Activated CD8-positive, alpha-beta memory T cell treated with anti-CD3 and anti-CD28 coated beads for 24 hours (primary cell): ENCODE results near the gene ASCL4.
"Not testable (repeated sequence)": the region's sequence is repeated elsewhere in the genome, so short reads cannot be mapped to it uniquely, and the experiment has no call there.

Experiments used
- DNase-seq: peaks from one replicate; pipeline ENCODE4 v3.0.0-alpha.2; 2020

The ASCL4 gene

GRCh38 chr12:107774349-107775029 lies at the start of gene ASCL4:
Gene ASCL4, plus strand, starts transcription at chr12:107774704. Its CDS starts 515 bp downstream, at chr12:107775219.
- no peak for DNase-seq

- not testable (repeated sequence) for DNase-seq
Observed at GRCh38 chr12:107727327-107727726, 47.2 kb upstream of the ASCL4 start.

GRCh38 chr12:107727742-107728141 lies 46.8 kb upstream of the ASCL4 start:
- not testable (repeated sequence) for DNase-seq

- DNase-seq = no peak
Observed at GRCh38 chr12:107730618-107731341, 43.7 kb upstream of the ASCL4 start.

GRCh38 chr12:107731366-107731765 lies 43.1 kb upstream of the ASCL4 start:
- no peak for DNase-seq

- no peak for DNase-seq
Observed at GRCh38 chr12:107732365-107732764, 42.1 kb upstream of the ASCL4 start.

- no peak for DNase-seq
Observed at GRCh38 chr12:107734139-107734538, 40.4 kb upstream of the ASCL4 start.

- no peak for DNase-seq
Observed at GRCh38 chr12:107735763-107736162, 38.7 kb upstream of the ASCL4 start.

GRCh38 chr12:107736914-107737313 lies 37.6 kb upstream of the ASCL4 start:
- DNase-seq = no peak

GRCh38 chr12:107748472-107748871 lies 26.0 kb upstream of the ASCL4 start:
- DNase-seq = no peak

- DNase-seq = no peak
Observed at GRCh38 chr12:107749083-107749482, 25.4 kb upstream of the ASCL4 start.

- no peak for DNase-seq
Observed at GRCh38 chr12:107759410-107759809, 15.1 kb upstream of the ASCL4 start.

GRCh38 chr12:107760207-107760808 lies 14.2 kb upstream of the ASCL4 start:
- peak; percentile 77 for DNase-seq

GRCh38 chr12:107760809-107761501 lies 13.5 kb upstream of the ASCL4 start, which contains the start of gene PRDM4:
Gene PRDM4, minus strand, starts transcription at chr12:107761137. Its CDS starts 622 bp downstream, at chr12:107760515.
- DNase-seq = peak; percentile 93

GRCh38 chr12:107761502-107761904 lies 13.0 kb upstream of the ASCL4 start:
- peak; percentile 61 for DNase-seq

GRCh38 chr12:107762874-107763273 lies 11.6 kb upstream of the ASCL4 start:
- no peak for DNase-seq

GRCh38 chr12:107764626-107765025 lies 9.9 kb upstream of the ASCL4 start:
- no peak for DNase-seq

- no peak for DNase-seq
Observed at GRCh38 chr12:107765316-107765715, 9.2 kb upstream of the ASCL4 start.

- DNase-seq = no peak
Observed at GRCh38 chr12:107767466-107767865, 7.0 kb upstream of the ASCL4 start.

GRCh38 chr12:107775093-107775721 lies 703 bp downstream of the ASCL4 start:
- peak; percentile 57 for DNase-seq

GRCh38 chr12:107776171-107776570 lies 1.7 kb downstream of the ASCL4 start:
- DNase-seq = no peak

- no peak for DNase-seq
Observed at GRCh38 chr12:107778383-107779025, 4.0 kb downstream of the ASCL4 start.
